ENCODE results near the gene UNC93A.

Gene UNC93A

DNA sequence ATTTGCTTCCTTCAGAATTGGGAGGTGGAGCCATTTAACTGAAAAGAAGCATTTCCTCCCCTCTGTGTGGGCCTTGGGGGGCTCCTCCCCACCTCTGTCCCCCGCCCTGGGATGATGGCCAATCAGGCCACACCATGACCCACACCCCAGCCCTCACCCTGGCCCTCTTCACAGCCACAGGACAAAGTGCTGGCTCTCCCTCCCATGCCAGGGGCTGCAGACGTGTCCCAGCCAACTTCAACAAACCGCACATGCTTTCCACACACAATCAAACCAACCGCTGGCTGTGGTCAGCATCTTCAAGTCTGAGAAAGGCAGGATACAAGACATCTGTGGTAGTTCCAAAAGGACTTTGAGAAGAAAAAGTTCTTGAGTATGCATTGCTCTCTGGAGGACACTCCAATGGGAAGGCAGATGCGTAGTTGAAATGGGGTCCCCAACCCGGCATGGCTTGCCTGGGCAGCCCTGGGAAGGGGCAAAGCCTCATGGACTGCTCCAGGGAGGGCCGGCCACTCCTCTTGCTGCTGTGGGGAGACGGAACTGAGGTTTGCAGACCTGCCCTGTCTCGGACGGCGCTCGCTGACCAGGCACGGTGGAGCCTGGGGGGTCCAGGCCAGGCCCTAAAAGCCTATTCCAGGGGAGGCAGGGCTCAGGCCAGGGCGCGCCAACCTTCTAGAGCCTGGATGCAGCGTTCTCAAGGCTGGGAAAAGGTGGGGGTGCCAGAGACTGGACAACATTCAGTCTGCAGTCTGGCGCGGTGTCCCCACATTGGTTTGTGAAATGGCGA, 45.9 kb downstream of the UNC93A start:
- ChIA-PET CTCF (no interaction called here), POLR2A (ENCODE audit: low non-redundant PET) (no interaction called here)
- no peak overlapping the region for H3K27ac ChIP-seq
- TF ChIP-seq, protein P1, sequence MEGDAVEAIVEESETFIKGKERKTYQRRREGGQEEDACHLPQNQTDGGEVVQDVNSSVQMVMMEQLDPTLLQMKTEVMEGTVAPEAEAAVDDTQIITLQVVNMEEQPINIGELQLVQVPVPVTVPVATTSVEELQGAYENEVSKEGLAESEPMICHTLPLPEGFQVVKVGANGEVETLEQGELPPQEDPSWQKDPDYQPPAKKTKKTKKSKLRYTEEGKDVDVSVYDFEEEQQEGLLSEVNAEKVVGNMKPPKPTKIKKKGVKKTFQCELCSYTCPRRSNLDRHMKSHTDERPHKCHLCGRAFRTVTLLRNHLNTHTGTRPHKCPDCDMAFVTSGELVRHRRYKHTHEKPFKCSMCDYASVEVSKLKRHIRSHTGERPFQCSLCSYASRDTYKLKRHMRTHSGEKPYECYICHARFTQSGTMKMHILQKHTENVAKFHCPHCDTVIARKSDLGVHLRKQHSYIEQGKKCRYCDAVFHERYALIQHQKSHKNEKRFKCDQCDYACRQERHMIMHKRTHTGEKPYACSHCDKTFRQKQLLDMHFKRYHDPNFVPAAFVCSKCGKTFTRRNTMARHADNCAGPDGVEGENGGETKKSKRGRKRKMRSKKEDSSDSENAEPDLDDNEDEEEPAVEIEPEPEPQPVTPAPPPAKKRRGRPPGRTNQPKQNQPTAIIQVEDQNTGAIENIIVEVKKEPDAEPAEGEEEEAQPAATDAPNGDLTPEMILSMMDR (conservative IDR thresholded peaks at IDR 0.05; ENCODE audit: low read depth), result no peak
- DNase-seq (ENCODE audit: low spot score), result no peak

GRCh38 chr6:167337675-167338449, 46.7 kb downstream of the UNC93A start:
- POLR2A ChIA-PET (ENCODE audit: low non-redundant PET), result no interaction called here
- CTCF ChIA-PET, result no interaction called here

DNA sequence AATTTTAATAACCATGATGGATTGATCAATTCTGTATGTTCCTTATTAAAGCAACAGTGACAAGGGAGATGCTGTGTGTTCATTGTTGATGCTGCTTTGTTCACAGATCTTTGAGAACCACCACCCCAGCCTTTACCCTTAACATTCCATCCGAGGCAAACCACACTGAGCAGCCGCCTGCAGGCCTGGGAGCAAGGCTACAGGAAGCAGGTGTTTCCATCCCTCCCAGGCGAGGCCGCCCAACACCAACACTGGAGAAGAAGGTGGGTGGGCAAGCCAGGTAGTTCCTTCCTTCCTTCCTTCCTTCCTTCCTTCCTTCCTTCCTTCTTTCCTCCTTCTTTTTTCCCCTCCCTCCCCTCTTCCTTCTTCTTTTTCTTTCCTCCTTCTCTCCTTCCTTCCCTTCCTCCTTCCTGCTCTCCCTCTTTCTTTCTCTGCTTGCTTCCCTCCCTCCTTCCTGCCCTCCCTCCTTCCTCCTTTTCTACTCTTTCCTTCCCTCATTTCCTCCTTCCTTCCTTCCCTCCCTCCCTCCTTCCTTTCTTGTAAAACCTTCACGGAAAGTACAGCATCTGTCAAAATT, 47.5 kb downstream of the UNC93A start:
- ChIA-PET POLR2A (ENCODE audit: low non-redundant PET) (no interaction called here), CTCF (no interaction called here)
- TF ChIP-seq, protein P1 (conservative IDR thresholded peaks at IDR 0.05; ENCODE audit: low read depth), result no peak
- no peak for DNase-seq (ENCODE audit: low spot score)
- no peak overlapping the region for H3K27ac ChIP-seq

More at GRCh38 chr6:167337675-167338449, 46.7 kb downstream of the UNC93A start:
- DNase-seq (ENCODE audit: low spot score), result no peak
- H3K27ac ChIP-seq, result no peak overlapping the region
- TF ChIP-seq, protein P1 (conservative IDR thresholded peaks at IDR 0.05; ENCODE audit: low read depth), result no peak

DNA sequence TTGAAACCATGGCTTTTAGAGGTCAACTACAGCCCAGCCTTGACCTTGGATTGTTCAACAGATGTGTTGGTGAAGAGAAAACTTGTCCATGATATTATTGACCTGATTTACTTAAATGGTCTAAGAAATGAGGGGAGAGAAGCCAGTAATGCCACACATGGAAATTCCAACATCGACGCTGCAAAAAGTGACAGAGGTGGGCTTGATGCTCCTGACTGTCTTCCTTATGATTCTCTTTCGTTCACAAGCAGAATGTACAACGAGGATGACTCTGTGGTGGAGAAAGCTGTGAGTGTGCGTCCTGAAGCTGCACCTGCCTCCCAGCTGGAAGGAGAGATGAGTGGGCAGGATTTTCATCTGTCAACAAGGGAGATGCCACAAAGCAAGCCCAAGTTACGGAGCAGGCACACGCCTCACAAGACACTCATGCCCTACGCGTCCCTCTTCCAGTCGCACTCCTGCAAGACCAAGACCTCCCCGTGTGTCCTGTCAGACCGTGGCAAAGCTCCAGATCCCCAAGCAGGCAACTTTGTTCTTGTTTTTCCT, 50.0 kb downstream of the UNC93A start:
- ChIA-PET POLR2A (ENCODE audit: low non-redundant PET) (no interaction called here), CTCF (no interaction called here)
- TF ChIP-seq, protein P1 (conservative IDR thresholded peaks at IDR 0.05; ENCODE audit: low read depth), result no peak
- H3K27ac ChIP-seq, result no peak overlapping the region
- no peak for DNase-seq (ENCODE audit: low spot score)

DNA sequence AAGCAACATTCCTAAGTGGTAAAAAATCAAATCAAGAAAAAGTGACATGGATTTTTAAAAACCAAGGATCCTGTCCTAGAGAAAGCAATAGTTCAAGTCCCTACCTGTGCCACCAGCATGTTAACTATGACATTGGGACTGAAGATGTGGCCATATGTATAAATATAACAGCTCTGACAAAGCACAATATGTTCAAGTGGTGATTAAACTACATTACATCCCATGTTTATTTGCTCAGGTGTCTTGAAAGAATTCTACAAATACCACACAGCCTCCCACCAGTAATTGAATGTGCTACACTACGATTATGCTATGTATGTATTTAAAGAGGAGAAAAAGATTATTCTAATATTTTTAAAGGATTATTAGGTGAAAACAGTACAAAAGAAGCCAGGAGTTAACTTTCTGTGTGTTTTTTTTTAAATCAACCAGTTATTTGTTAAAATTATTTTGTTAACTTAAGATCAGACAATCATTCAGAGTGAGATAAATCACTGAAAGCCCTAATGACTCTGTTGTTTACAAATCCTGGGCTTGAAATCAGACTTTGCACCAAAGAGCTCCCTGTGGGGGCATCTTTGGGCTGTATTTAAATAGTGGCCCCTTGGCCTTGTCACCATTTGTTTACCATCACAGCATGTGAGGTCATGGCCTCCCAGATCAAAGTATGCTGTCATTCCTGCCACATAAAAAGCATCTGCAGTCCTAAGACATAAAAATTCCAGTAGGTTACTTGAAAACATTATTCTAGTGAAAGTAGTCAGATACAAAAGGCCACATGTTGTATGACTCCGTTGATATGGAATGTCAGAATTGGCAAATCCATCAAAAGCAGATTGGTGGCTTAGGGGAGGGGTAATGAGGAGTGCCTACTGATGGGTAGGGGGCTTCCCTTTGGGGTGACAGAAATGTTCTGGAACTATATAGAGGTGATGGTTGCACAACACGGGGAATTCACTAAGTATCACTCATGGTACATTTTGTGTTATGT, 50.8 kb downstream of the UNC93A start:
- TF ChIP-seq, protein P1 (conservative IDR thresholded peaks at IDR 0.05; ENCODE audit: low read depth), result no peak
- ChIA-PET CTCF (no interaction called here), POLR2A (ENCODE audit: low non-redundant PET) (no interaction called here)
- DNase-seq (ENCODE audit: low spot score), result no peak
- no peak overlapping the region for H3K27ac ChIP-seq

Data from RWPE1 (cell line).